Astrocyte of the cerebellum (primary cell): Measurements from ENCODE around the gene ITGAE.

Experiments used
- DNase-seq: peaks from one replicate; pipeline ENCODE4 v3.0.0-alpha.2; 2011; ENCODE audit warnings: low read depth
- H3K4me3 ChIP-seq: 2 replicates; pipeline ENCODE4 v1.5.1; 2011; ENCODE audit warnings: mild to moderate bottlenecking, low read depth, low read length, moderate library complexity
- in situ Hi-C: cut with HindIII; loops from 2 replicates; pipeline ENCODE4 v1.10.0; 2017; ENCODE audit warnings: low sequenced_read_pairs
- TF ChIP-seq, protein P1 (sequence below): IDR thresholded peaks from 2 replicates; pipeline ENCODE4 v1.5.1; 2012; ENCODE audit warnings: low read length, low read depth, moderate library complexity, mild to moderate bottlenecking; ENCODE audit errors: missing control alignments

The ITGAE gene

DNA sequence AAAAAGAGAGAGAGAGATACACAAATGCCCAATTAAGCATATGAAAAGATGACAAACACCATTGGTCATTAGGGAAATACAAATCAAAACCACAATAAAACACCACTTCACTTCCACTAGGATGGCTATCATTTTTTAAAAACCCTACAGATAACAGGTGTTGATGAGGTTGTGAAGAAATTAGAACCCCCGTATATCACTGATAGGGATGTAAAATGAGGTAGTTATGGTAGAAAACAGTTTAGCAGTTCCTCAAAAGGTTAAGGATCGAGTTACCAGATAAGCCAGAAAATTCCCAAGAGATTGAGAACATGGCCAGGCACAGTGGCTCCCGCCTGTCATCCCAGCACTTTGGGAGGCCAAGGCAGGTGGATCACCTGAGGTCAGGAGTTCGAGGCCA, 107.8 kb downstream of the ITGAE start:
- H3K4me3 ChIP-seq, result no peak overlapping the region
- in situ Hi-C loops, result no loop called here
- TF ChIP-seq, protein P1, sequence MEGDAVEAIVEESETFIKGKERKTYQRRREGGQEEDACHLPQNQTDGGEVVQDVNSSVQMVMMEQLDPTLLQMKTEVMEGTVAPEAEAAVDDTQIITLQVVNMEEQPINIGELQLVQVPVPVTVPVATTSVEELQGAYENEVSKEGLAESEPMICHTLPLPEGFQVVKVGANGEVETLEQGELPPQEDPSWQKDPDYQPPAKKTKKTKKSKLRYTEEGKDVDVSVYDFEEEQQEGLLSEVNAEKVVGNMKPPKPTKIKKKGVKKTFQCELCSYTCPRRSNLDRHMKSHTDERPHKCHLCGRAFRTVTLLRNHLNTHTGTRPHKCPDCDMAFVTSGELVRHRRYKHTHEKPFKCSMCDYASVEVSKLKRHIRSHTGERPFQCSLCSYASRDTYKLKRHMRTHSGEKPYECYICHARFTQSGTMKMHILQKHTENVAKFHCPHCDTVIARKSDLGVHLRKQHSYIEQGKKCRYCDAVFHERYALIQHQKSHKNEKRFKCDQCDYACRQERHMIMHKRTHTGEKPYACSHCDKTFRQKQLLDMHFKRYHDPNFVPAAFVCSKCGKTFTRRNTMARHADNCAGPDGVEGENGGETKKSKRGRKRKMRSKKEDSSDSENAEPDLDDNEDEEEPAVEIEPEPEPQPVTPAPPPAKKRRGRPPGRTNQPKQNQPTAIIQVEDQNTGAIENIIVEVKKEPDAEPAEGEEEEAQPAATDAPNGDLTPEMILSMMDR, result no peak
- no peak for DNase-seq

DNA sequence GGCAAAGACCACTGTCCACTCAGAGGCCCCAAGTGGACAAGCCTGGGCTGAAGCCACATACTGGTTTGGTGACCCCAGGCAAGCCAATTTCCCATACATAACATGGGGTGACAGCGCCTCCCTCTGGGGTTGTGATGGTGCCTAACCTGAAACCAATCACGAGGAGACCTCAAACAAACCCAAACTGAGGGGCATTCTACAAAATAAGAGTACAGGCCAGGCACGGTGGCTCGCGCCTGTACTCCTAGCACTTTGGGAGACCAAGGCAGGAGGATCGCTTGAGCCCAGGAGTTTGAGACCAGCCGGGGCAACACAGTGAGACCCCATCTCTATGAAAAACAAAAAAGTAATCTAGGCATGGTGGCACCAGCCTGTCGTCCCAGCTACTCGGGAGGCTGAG, 108.6 kb downstream of the ITGAE start:
- no peak overlapping the region for H3K4me3 ChIP-seq
- in situ Hi-C loops, result no loop called here
- TF ChIP-seq, protein P1, result peak; percentile 8
- no peak for DNase-seq

- in situ Hi-C loops, result no loop called here
- no peak for DNase-seq
- no peak overlapping the region for H3K4me3 ChIP-seq
- TF ChIP-seq, protein P1, result no peak
Measured at GRCh38 chr17:3691617-3692067, 109.3 kb downstream of the ITGAE start.

GRCh38 chr17:3690094-3690715, 110.8 kb downstream of the ITGAE start:
- TF ChIP-seq, protein P1, result no peak
- DNase-seq, result no peak
- no peak overlapping the region for H3K4me3 ChIP-seq
- in situ Hi-C loops, result no loop called here

- no peak overlapping the region for H3K4me3 ChIP-seq
- no peak for DNase-seq
- in situ Hi-C loops, result no loop called here
- TF ChIP-seq, protein P1, result no peak
Measured at GRCh38 chr17:3689262-3690093, 111.5 kb downstream of the ITGAE start.

- no peak for DNase-seq
- no peak overlapping the region for H3K4me3 ChIP-seq
- in situ Hi-C loops, result no loop called here
- TF ChIP-seq, protein P1, result no peak
Measured at GRCh38 chr17:3688852-3689261, 112.1 kb downstream of the ITGAE start.
